Cardiac muscle cell (in vitro differentiated cells and primary cell): Measurements from ENCODE around the gene PTBP2. TPM values are rescaled to one million over a fixed set of nuclear protein-coding genes. Genes with fewer than 3 reads are reported as not detected.

Experiments used
- DNase-seq, 2 donors: peaks; one replicate each; pipeline versions ENCODE4 v3.0.0 to v3.0.0-alpha.2; 2010 to 2017; ENCODE audit warnings: low read depth in 1 of 2, low spot score in 1 of 2
- H3K27ac ChIP-seq: fragments of 200-600 bp; sonication (generic); 2 replicates; pipeline ENCODE4 v1.5.1; 2016
- H3K27me3 ChIP-seq: fragments of 200-600 bp; sonication (generic); 2 replicates; pipeline ENCODE4 v1.6.0; 2016; ENCODE audit warnings: control low read depth
- H3K36me3 ChIP-seq: fragments of 200-600 bp; sonication (generic); 2 replicates; pipeline ENCODE4 v1.5.1; 2016; ENCODE audit warnings: control low read depth
- H3K4me1 ChIP-seq: fragments of 200-600 bp; sonication (generic); 2 replicates; pipeline ENCODE4 v1.8.1; 2017; ENCODE audit warnings: low read depth, mild to moderate bottlenecking, mixed run types
- H3K4me3 ChIP-seq: fragments of 200-600 bp; sonication (generic); 2 replicates; pipeline ENCODE4 v1.5.1; 2016; ENCODE audit warnings: mild to moderate bottlenecking
- H3K9me3 ChIP-seq: fragments of 200-600 bp; sonication (generic); 2 replicates; pipeline ENCODE4 v1.5.1; 2017; ENCODE audit warnings: low read depth, mild to moderate bottlenecking, control low read depth
- CTCF ChIP-seq: IDR thresholded peaks from 2 replicates; pipeline ENCODE4 v1.5.1; 2012; ENCODE audit warnings: low read depth, mild to moderate bottlenecking, low read length
- polyA plus RNA-seq: library from polyadenylated mRNA; unstranded; fragments of >200 nt; fragmentation: Nextera tagmentation; extraction: Ambion mirVana; gene quantifications from 2 replicates; pipeline ENCODE4 v1.2.1, GENCODE V29; 2016
- total RNA-seq: library from RNA; depleted of rRNA; stranded (reverse); fragments of >200 nt; gene quantifications from 2 replicates; pipeline ENCODE4 v1.2.3, GENCODE V29; 2016

PTBP2 gene
- total and polyA plus RNA-seq, 2 experiments from 2014 or later, result 37.1 to 89.6 TPM

- Histone ChIP-seq H3K9me3 (no peaks in the 10 kb centered on the region), H3K4me3 (no peak overlapping the region), H3K36me3 (no peaks in the 10 kb centered on the region), H3K4me1 (peaks cover 19% of the 10 kb centered on the region), H3K27me3 (no peaks in the 10 kb centered on the region), H3K27ac (no peak overlapping the region)
- peak in 1 of 2 donors; percentile 41 for DNase-seq
- no peak for TF ChIP-seq CTCF
These were observed 98.5 kb downstream of the PTBP2 start for GRCh38 chr1:96820107-96820506.

- Histone ChIP-seq H3K36me3 (no peaks in the 10 kb centered on the region), H3K9me3 (no peaks in the 10 kb centered on the region), H3K4me3 (no peak overlapping the region)
These were observed 99.1 kb downstream of the PTBP2 start for GRCh38 chr1:96820671-96821070.

GRCh38 chr1:96825231-96825630, 103.6 kb downstream of the PTBP2 start:
- DNase-seq, result no peak

More at GRCh38 chr1:96820671-96821070, 99.1 kb downstream of the PTBP2 start:
- no peak overlapping the region for H3K27ac ChIP-seq
- no peak for TF ChIP-seq CTCF
- peak in 1 of 2 donors; percentile 11 for DNase-seq
- no peaks in the 10 kb centered on the region for H3K27me3 ChIP-seq
- H3K4me1 ChIP-seq, result peaks cover 19% of the 10 kb centered on the region

GRCh38 chr1:96825950-96826576, 104.5 kb downstream of the PTBP2 start:
- no peak for DNase-seq
- no peak overlapping the region for H3K4me3 ChIP-seq
- H3K27ac ChIP-seq, result no peak overlapping the region
- peaks cover 14% of the 10 kb centered on the region for H3K4me1 ChIP-seq
- TF ChIP-seq CTCF, result no peak
- H3K36me3 ChIP-seq, result no peaks in the 10 kb centered on the region
- H3K27me3 ChIP-seq, result no peaks in the 10 kb centered on the region
- no peaks in the 10 kb centered on the region for H3K9me3 ChIP-seq

More at GRCh38 chr1:96825231-96825630, 103.6 kb downstream of the PTBP2 start:
- H3K4me1 ChIP-seq, result peaks cover 17% of the 10 kb centered on the region
- no peak for TF ChIP-seq CTCF
- H3K27me3 ChIP-seq, result no peaks in the 10 kb centered on the region
- no peak overlapping the region for H3K27ac ChIP-seq
- no peak overlapping the region for H3K4me3 ChIP-seq
- no peaks in the 10 kb centered on the region for H3K9me3 ChIP-seq
- no peaks in the 10 kb centered on the region for H3K36me3 ChIP-seq

- no peak for TF ChIP-seq CTCF
These were observed 111.8 kb downstream of the PTBP2 start for GRCh38 chr1:96833376-96833775.

GRCh38 chr1:96834986-96835385, 113.4 kb downstream of the PTBP2 start:
- TF ChIP-seq CTCF, result no peak
- H3K9me3 ChIP-seq, result no peaks in the 10 kb centered on the region
- no peaks in the 10 kb centered on the region for H3K27me3 ChIP-seq
- no peak overlapping the region for H3K4me3 ChIP-seq
- no peaks in the 10 kb centered on the region for H3K36me3 ChIP-seq
- H3K27ac ChIP-seq, result no peak overlapping the region
- DNase-seq, result no peak
- H3K4me1 ChIP-seq, result peaks cover 21% of the 10 kb centered on the region

More at GRCh38 chr1:96833376-96833775, 111.8 kb downstream of the PTBP2 start:
- H3K36me3 ChIP-seq, result no peaks in the 10 kb centered on the region
- peaks cover 29% of the 10 kb centered on the region for H3K4me1 ChIP-seq
- H3K4me3 ChIP-seq, result no peak overlapping the region
- DNase-seq, result no peak
- no peaks in the 10 kb centered on the region for H3K27me3 ChIP-seq
- H3K9me3 ChIP-seq, result no peaks in the 10 kb centered on the region
- H3K27ac ChIP-seq, result no peak overlapping the region
